GM12878 (cell line): ENCODE measurements around the gene CYREN. TPM values are rescaled to one million over a fixed set of nuclear protein-coding genes. Genes with fewer than 3 reads are reported as not detected.

Source experiments
- ATAC-seq: fragments of 200-7000 bp; cut with Tn5 transposase; 3 replicates; pipeline ENCODE4 v1.9.1; 2020; ENCODE audit warnings: mild to moderate bottlenecking, moderate library complexity
- BruUV-seq: library from RNA; stranded (reverse); fragments of 400-500 nt; replicated peaks from 2 replicates; lab custom pipeline; 2021; lab: Mats Ljungman, UMichigan
- CTCF ChIA-PET: fragments of 300-600 bp; sonication (Branson Sonifier 250); formaldehyde crosslinking; extraction: SDS; loops from one replicate; lab custom pipeline; 2021; ENCODE audit warnings: inconsistent platforms; lab: Yijun Ruan, JAX
- POLR2A ChIA-PET: fragments of 350-600 bp; formaldehyde crosslinking; extraction: SDS; loops from one replicate; lab custom pipeline; 2021; ENCODE audit warnings: inconsistent platforms; lab: Charles Lee
- RAD21 ChIA-PET: fragments of 300-600 bp; sonication (Branson Sonifier 250); formaldehyde crosslinking; loops from one replicate; lab custom pipeline; 2023; ENCODE audit warnings: antibody characterized with exemption; ENCODE audit not compliant: unreplicated experiment; lab: Charles Lee
- SMC1A ChIA-PET: fragments of 300-600 bp; sonication (Branson Sonifier 250); formaldehyde crosslinking; loops from one replicate; lab custom pipeline; 2023; ENCODE audit not compliant: unreplicated experiment, uncharacterized antibody; lab: Charles Lee
- DNase-seq: peaks from one replicate; pipeline ENCODE4 v3.0.0-alpha.2; 2011; ENCODE audit warnings: low read depth, low spot score
- FAIRE-seq: peaks from 3 replicates; lab custom pipeline; 2011; peaks lifted over from hg19 to GRCh38; lab: Jason Lieb, UNC
- H2AFZ ChIP-seq: 2 replicates; pipeline ENCODE4 v1.6.0; 2011; ENCODE audit warnings: low read depth, low read length, control low read depth; ENCODE audit not compliant: control insufficient read depth
- H3K27ac ChIP-seq: 2 replicates; pipeline ENCODE4 v1.5.1; 2011; ENCODE audit warnings: control low read depth; ENCODE audit not compliant: control insufficient read depth, insufficient read depth
- H3K27me3 ChIP-seq, 2 experiments: replicated peaks in 1 of 2; 2 replicates each; pipeline versions ENCODE4 v1.6.0 to v1.6.1; 2011; ENCODE audit warnings: low read length in 1 of 2; ENCODE audit not compliant: control insufficient read depth in 2 of 2, insufficient read depth in 2 of 2
- H3K36me3 ChIP-seq, 2 experiments: 2 replicates each; pipeline ENCODE4 v1.5.1; 2011; ENCODE audit warnings: low read length in 1 of 2; ENCODE audit not compliant: control insufficient read depth in 2 of 2, insufficient read depth in 2 of 2
- H3K4me1 ChIP-seq: 2 replicates; pipeline ENCODE4 v1.6.1; 2011; ENCODE audit warnings: mild to moderate bottlenecking, low read length, moderate library complexity, mixed read lengths; ENCODE audit not compliant: control insufficient read depth, insufficient read depth
- H3K4me2 ChIP-seq: 2 replicates; pipeline ENCODE4 v1.6.0; 2011; ENCODE audit warnings: control low read depth; ENCODE audit not compliant: control insufficient read depth, insufficient read depth
- H3K4me3 ChIP-seq: fragments of 200-600 bp; sonication (generic); 2 replicates; pipeline ENCODE4 v1.5.1; 2016
- H3K79me2 ChIP-seq: 2 replicates; pipeline ENCODE4 v1.6.0; 2011; ENCODE audit warnings: low read length; ENCODE audit not compliant: control insufficient read depth, insufficient read depth
- H3K9ac ChIP-seq: 2 replicates; pipeline ENCODE4 v1.8.0; 2011; ENCODE audit warnings: low read length, control low read depth, mixed read lengths; ENCODE audit not compliant: control insufficient read depth, insufficient read depth
- H3K9me3 ChIP-seq: replicated peaks from 3 replicates; pipeline ENCODE4 v1.5.1; 2011; ENCODE audit warnings: mild to moderate bottlenecking, low read length; ENCODE audit not compliant: control insufficient read depth, insufficient read depth
- H4K20me1 ChIP-seq: 2 replicates; pipeline ENCODE4 v1.6.0; 2011; ENCODE audit not compliant: control insufficient read depth, insufficient read depth
- ESRRA ChIP-seq: IDR thresholded peaks from 2 replicates; pipeline ENCODE4 v1.6.1; 2012; ENCODE audit warnings: mild to moderate bottlenecking, low read length, improper control_type of control experiment
- ETV6 ChIP-seq, 2 experiments: fragments of 450-650 bp in 1 of 2; IDR thresholded peaks in 1 of 2; conservative IDR thresholded peaks in 1 of 2; 2 replicates each; pipeline ENCODE4 v1.6.1; 2014; ENCODE audit warnings: antibody characterized with exemption in 1 of 2, borderline replicate concordance in 1 of 2, low read depth in 1 of 2, mild to moderate bottlenecking in 1 of 2, moderate library complexity in 1 of 2
- HSF1 ChIP-seq: fragments of 150-350 bp; IDR thresholded peaks from 2 replicates; pipeline ENCODE4 v1.6.1; 2014; ENCODE audit warnings: mild to moderate bottlenecking, low read depth, low read length
- JUNB ChIP-seq: IDR thresholded peaks from 2 replicates; pipeline ENCODE4 v1.6.1; 2016; ENCODE audit warnings: antibody characterized with exemption, mild to moderate bottlenecking
- NFYA ChIP-seq: IDR thresholded peaks from 2 replicates; pipeline ENCODE4 v1.6.1; 2011; ENCODE audit warnings: low read depth, mild to moderate bottlenecking, low read length, improper control_type of control experiment, borderline replicate concordance
- SMARCA5 ChIP-seq: fragments of 450-650 bp; IDR thresholded peaks from 2 replicates; pipeline ENCODE4 v1.6.1; 2017; ENCODE audit warnings: mild to moderate bottlenecking
- ZZZ3 ChIP-seq: IDR thresholded peaks from 2 replicates; pipeline ENCODE4 v1.6.1; 2011; ENCODE audit warnings: low read depth; ENCODE audit not compliant: control insufficient read depth, insufficient read length
- WGBS: methylation state at CpG from one replicate; pipeline ENCODE4 v1.1.6; 2016; ENCODE audit warnings: low lambda C conversion rate; ENCODE audit not compliant: insufficient replicate concordance, insufficient coverage; ENCODE audit errors: missing lambda C conversion rate; 5-methylcytosine and 5-hydroxymethylcytosine counted together
- in situ Hi-C: fragments of 300-500 bp; cut with MboI; formaldehyde crosslinking; loops from 9 replicates; pipeline ENCODE4 v1.14.3; 2018; ENCODE audit warnings: mixed read lengths
- intact Hi-C: fragments of 100-400 bp; cut with micrococcal nuclease; formaldehyde crosslinking; loops from one replicate; pipeline ENCODE4 v1.14.2; 2022; ENCODE audit not compliant: unreplicated experiment
- polyA plus RNA-seq, 11 experiments: library from polyadenylated mRNA; depleted of rRNA in 4 of 11; unstranded in 6 of 11; stranded (reverse) in 5 of 11; fragments of >200 nt; fragmentation: Nextera tagmentation in 4 of 11; fragmentation: Illumina TruSeq in 1 of 11; extraction: Ambion mirVana in 4 of 11; extraction: Trizol in 1 of 11; gene quantifications; 1 replicate in 1 of 11; 2 replicates in 10 of 11; pipeline versions ENCODE4 v1.2.1 to v1.2.3, GENCODE V29; 2011 to 2016; ENCODE audit warnings: inconsistent platforms in 2 of 11, missing spikeins in 2 of 11, low read depth in 1 of 11
- total RNA-seq, 4 experiments: library from RNA; depleted of rRNA in 3 of 4; stranded (reverse); fragments of >200 nt in 3 of 4; fragmentation: Illumina TruSeq in 1 of 4; extraction: Trizol in 1 of 4; gene quantifications; 2 replicates each; pipeline versions ENCODE4 v1.2.1 to v1.2.3, GENCODE V29; 2013 to 2021

Gene CYREN
- total and polyA plus RNA-seq, 10 of the 15 experiments (the other 5 are each of a cell fraction or from before 2014, with no cell fraction given), result 8.7 to 64.3 (median 55.7) TPM

DNA sequence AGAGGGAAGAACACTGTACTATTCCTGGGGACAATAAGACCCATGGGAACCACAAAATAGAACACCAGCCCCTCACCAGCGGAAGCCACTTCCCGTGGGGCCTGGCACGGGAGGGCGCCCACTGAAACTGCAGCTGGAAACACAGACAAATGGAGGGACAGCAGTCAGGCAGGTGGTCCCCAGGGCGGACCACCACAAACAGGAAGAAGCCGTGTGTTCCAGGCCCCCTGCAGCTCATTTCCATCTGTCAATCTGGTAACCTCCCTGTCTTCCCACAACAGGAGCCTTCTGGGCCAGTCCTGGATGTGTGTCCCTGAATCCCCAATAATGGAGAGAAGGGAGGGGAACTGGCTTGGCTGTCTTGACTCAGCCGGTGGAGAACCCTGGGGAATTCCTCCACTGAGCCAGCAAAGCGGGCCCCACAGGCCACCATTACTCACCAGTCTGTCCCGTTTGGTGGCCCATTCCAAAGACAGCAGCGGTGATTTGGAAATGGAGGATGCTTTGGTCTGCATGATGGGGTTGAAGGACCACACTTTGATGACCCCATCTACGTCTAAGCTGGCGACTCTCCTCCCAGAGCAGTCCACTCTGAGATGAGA is 24.1 kb upstream of the CYREN start:
- no peak overlapping the region for H2AFZ ChIP-seq
- in situ Hi-C loops (no loop called here), intact Hi-C loops (no loop called here)
- no peaks in the 10 kb centered on the region for H3K27me3 ChIP-seq
- no peaks in the 10 kb centered on the region for H4K20me1 ChIP-seq
- ChIA-PET POLR2A (interaction anchor here (0.5 to 2.6 kb wide), 4 partner anchors 9 to 53 kb away, joined by 3 to 12 read pairs (median 4); no protein-coding TSS in a partner anchor), CTCF (interaction anchor here (1.1 kb wide), 2 partner anchors 10 to 208 kb away, joined by 4 to 6 read pairs; partner anchors contain the start of gene AGBL3), SMC1A (interaction anchor here (1.1 to 1.2 kb wide), 2 partner anchors 11 to 21 kb away, joined by 3 read pairs; no protein-coding TSS in a partner anchor), RAD21 (no interaction called here)
- H3K79me2 ChIP-seq, result no peaks in the 10 kb centered on the region; the same call in none of the 2 replicates
- H3K27ac ChIP-seq, result no peak overlapping the region
- no peak overlapping the region for H3K9ac ChIP-seq
- WGBS, result 89% methylated on average over 12 of the region's 12 CpGs
- DNase-seq (no peak), ATAC-seq (no peak), FAIRE-seq (no peak)
- no peak overlapping the region for H3K4me2 ChIP-seq
- no peak overlapping the region for H3K4me3 ChIP-seq
- no peaks in the 10 kb centered on the region for H3K9me3 ChIP-seq
- H3K4me1 ChIP-seq, result peaks cover 2% of the 10 kb centered on the region
- TF ChIP-seq JUNB, result no peak
- TF ChIP-seq ZZZ3, result no peak
- TF ChIP-seq ESRRA, result no peak
- no peak for TF ChIP-seq SMARCA5
- TF ChIP-seq NFYA, result no peak
- TF ChIP-seq HSF1, result no peak
- TF ChIP-seq ETV6 (conservative IDR thresholded peaks at IDR 0.05 in 1 of 2, IDR thresholded peaks at IDR 0.05 in 1 of 2; ENCODE audit: borderline replicate concordance in 1 of 2, low read depth in 1 of 2), result no peak
- peaks cover 27 to 44% of the 10 kb centered on the region in 2 experiments for H3K36me3 ChIP-seq
- BruUV-seq, result no TSS peak
